Measurements from ENCODE around the gene SOST.

Gene SOST

GRCh38 chr17:43769859-43770258 is 11.3 kb upstream of the SOST start:
- Histone ChIP-seq H3K4me3 (IDR thresholded peaks at IDR 0.05; ENCODE audit: insufficient read depth, low read depth, low read length) (no peak overlapping the region), H3K79me2 (ENCODE audit: insufficient read depth, low read depth) (no peaks in the 10 kb centered on the region), H3K36me3 (ENCODE audit: insufficient read depth) (no peaks in the 10 kb centered on the region), H3K9ac (no peak overlapping the region), H3K27me3 (ENCODE audit: insufficient read depth, low read depth) (no peaks in the 10 kb centered on the region; the same call in 1 of the 2 replicates), H4K20me1 (ENCODE audit: insufficient read depth) (no peaks in the 10 kb centered on the region), H2AFZ (ENCODE audit: low read depth) (no peak overlapping the region), H3K27ac (no peak overlapping the region), H3K4me2 (no peak overlapping the region), H3K4me1 (ENCODE audit: low read depth, poor library complexity, severe bottlenecking) (no peaks in the 10 kb centered on the region)
- TF ChIP-seq, protein P1, sequence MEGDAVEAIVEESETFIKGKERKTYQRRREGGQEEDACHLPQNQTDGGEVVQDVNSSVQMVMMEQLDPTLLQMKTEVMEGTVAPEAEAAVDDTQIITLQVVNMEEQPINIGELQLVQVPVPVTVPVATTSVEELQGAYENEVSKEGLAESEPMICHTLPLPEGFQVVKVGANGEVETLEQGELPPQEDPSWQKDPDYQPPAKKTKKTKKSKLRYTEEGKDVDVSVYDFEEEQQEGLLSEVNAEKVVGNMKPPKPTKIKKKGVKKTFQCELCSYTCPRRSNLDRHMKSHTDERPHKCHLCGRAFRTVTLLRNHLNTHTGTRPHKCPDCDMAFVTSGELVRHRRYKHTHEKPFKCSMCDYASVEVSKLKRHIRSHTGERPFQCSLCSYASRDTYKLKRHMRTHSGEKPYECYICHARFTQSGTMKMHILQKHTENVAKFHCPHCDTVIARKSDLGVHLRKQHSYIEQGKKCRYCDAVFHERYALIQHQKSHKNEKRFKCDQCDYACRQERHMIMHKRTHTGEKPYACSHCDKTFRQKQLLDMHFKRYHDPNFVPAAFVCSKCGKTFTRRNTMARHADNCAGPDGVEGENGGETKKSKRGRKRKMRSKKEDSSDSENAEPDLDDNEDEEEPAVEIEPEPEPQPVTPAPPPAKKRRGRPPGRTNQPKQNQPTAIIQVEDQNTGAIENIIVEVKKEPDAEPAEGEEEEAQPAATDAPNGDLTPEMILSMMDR (conservative IDR thresholded peaks at IDR 0.05; ENCODE audit: low read depth, low read length) = no peak

DNA sequence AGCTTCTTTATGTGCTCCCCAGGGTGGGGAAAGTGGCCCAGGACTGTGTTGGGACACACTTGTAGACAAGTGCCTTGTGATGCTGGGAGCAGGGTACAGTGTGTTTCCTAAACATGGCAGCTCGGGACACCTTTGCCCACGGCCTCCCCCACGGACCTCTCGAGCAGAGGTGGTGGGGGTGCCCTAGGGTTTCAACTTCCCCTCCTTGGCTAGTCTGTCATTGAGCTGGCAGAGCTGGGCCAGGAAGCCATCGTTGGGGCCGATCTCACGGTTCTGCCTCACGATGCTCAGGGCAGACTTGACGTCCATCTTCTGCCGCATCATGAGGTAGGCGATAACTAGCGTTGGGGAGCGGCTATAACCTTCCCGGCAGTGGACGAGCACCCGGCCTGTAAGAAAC is 10.8 kb upstream of the SOST start:
- Histone ChIP-seq H3K9ac (no peak overlapping the region), H3K36me3 (ENCODE audit: insufficient read depth) (no peaks in the 10 kb centered on the region)
- TF ChIP-seq, protein P1 (conservative IDR thresholded peaks at IDR 0.05; ENCODE audit: low read depth, low read length) = no peak

DNA sequence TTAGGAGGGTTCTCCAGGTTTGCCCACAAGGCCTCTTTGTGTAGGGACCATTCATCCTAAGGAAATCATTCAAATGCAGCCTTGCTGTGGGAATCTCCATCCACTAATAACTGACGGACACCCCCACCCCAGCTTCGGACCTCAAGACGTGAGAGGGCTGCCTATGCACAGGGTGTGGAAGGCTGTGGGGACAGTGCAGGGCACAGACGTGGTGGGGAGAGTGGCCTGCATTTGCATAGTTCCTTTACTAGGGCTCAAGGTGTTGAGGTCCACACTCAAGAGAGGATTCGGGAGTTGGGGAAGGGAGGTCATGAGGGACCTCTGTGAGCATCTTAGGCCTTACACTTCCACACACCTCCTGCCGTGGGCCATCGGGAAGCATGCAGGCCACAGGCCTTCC is 10.4 kb upstream of the SOST start:
- no peak overlapping the region for H3K4me3 ChIP-seq (IDR thresholded peaks at IDR 0.05; ENCODE audit: insufficient read depth, low read depth, low read length)
- H3K27me3 ChIP-seq (ENCODE audit: insufficient read depth, low read depth) = no peaks in the 10 kb centered on the region; the same call in 1 of the 2 replicates
- H3K79me2 ChIP-seq (ENCODE audit: insufficient read depth, low read depth) = no peaks in the 10 kb centered on the region
- no peaks in the 10 kb centered on the region for H4K20me1 ChIP-seq (ENCODE audit: insufficient read depth)
- no peak overlapping the region for H2AFZ ChIP-seq (ENCODE audit: low read depth)
- no peak overlapping the region for H3K9ac ChIP-seq
- no peaks in the 10 kb centered on the region for H3K36me3 ChIP-seq (ENCODE audit: insufficient read depth)
- TF ChIP-seq, protein P1 (conservative IDR thresholded peaks at IDR 0.05; ENCODE audit: low read depth, low read length) = no peak
- no peaks in the 10 kb centered on the region for H3K4me1 ChIP-seq (ENCODE audit: low read depth, poor library complexity, severe bottlenecking)
- H3K4me2 ChIP-seq = no peak overlapping the region
- H3K27ac ChIP-seq = no peak overlapping the region

More for the DNA sequence above, 10.8 kb upstream of the SOST start:
- Histone ChIP-seq H3K4me1 (ENCODE audit: low read depth, poor library complexity, severe bottlenecking) (no peaks in the 10 kb centered on the region), H3K79me2 (ENCODE audit: insufficient read depth, low read depth) (no peaks in the 10 kb centered on the region), H3K4me2 (no peak overlapping the region), H4K20me1 (ENCODE audit: insufficient read depth) (no peaks in the 10 kb centered on the region), H3K4me3 (IDR thresholded peaks at IDR 0.05; ENCODE audit: insufficient read depth, low read depth, low read length) (no peak overlapping the region), H2AFZ (ENCODE audit: low read depth) (no peak overlapping the region), H3K27ac (no peak overlapping the region), H3K27me3 (ENCODE audit: insufficient read depth, low read depth) (no peaks in the 10 kb centered on the region; the same call in 1 of the 2 replicates)

DNA sequence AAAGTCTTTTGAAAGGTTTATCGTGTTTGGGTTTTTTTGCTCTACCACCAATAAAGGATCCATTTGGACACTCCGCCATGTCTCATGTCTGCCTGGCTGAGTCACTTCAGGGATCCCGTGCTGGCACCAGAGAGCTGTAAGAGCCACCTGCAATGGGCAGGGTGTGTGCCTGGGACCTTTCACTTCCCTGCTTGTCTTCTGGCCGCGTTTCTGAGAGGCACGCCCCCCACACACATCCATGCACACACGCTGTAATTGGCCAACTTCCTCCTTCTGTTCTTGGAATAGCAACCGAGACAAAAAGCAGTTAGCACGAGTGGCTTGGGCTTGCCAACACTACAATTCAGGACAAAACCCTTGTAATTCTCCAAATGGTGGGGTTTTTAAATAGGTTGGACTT is 9.8 kb upstream of the SOST start:
- H3K4me3 ChIP-seq (IDR thresholded peaks at IDR 0.05; ENCODE audit: insufficient read depth, low read depth, low read length) = no peak overlapping the region
- no peak overlapping the region for H3K27ac ChIP-seq
- H3K9ac ChIP-seq = no peak overlapping the region
- no peaks in the 10 kb centered on the region for H3K4me1 ChIP-seq (ENCODE audit: low read depth, poor library complexity, severe bottlenecking)
- no peaks in the 10 kb centered on the region for H3K36me3 ChIP-seq (ENCODE audit: insufficient read depth)
- no peaks in the 10 kb centered on the region for H3K79me2 ChIP-seq (ENCODE audit: insufficient read depth, low read depth)
- TF ChIP-seq, protein P1 (conservative IDR thresholded peaks at IDR 0.05; ENCODE audit: low read depth, low read length) = no peak
- no peaks in the 10 kb centered on the region; the same call in 1 of the 2 replicates for H3K27me3 ChIP-seq (ENCODE audit: insufficient read depth, low read depth)
- H2AFZ ChIP-seq (ENCODE audit: low read depth) = no peak overlapping the region
- no peaks in the 10 kb centered on the region for H4K20me1 ChIP-seq (ENCODE audit: insufficient read depth)
- H3K4me2 ChIP-seq = no peak overlapping the region

All from KMS-11 (cell line).